SIG-M5 (cell line): Measurements from ENCODE around the gene CCDC6.
"Not testable (repeated sequence)": the region's sequence is repeated elsewhere in the genome, so short reads cannot be mapped to it uniquely, and the experiment has no call there.

Experiments used
- DNase-seq: peaks from one replicate; lab custom pipeline; 2025; lab: John Stamatoyannopoulos, UW

The CCDC6 gene

DNA sequence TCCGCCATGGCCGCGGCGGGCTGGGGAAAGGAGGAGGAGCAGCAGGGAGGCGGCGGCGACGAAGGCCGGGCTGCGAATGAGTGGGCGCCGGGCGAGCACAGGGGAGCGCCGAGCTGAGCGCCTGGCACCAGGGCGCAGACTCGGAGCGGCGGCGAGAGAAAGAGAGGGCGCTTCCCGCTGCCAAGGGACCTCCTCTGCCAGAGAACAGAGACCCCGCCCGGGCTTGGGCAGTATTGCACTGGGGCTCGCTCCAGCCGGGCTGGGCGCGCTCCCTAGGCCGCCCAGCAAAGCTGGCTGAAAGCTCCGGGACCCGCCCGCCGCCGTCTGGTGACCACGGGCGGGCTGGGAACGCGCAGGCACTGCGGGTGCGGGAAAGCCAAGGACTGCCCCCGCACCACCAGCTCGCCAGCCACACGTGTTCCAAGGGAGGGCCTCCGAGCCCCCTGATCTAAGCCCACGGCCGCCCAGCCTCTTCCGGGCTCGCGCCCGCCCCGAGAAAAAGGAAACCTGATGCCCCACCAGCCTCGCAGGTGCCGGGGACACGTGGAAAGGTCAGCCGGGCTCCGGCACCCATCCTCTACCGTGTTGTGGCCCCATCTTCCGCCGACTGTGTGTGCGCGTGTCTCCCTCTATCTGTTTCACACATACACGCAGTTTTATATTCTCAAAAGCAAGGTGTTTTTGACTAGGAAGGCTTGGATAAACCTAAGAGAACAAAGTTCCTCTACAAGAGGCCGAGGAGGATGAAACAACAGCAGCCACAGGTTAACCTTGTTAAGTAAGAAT, at the start of gene CCDC6:
TSS of gene CCDC6 (minus strand) at position 140 of the 786 bp plus-strand sequence. CDS start at position 8, 132 bp downstream.
- peak; percentile 43 for DNase-seq

GRCh38 chr10:59954296-59954695, 47.9 kb upstream of the CCDC6 start:
- no peak for DNase-seq

DNA sequence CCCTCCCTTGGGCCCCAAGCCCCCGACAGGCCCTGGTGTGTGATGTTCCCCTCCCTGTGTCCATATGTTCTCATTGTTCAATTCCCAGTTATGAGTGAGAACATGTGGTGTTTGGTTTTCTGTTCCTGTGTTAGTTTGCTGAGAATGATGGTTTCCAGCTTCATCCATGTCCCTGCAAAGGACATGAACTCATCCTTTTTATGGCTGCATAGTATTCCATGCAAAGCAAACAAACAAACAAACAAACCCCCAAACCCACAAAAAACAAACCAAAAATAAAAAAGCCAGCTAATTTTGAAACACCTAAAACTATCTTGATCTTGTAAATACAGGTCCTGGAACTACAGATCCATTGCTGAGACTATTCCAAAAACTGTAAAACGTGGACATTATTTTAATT, 47.4 kb upstream of the CCDC6 start:
- DNase-seq, result not testable (repeated sequence)

GRCh38 chr10:59950105-59950504, 43.7 kb upstream of the CCDC6 start:
- DNase-seq, result no peak

GRCh38 chr10:59949608-59950007, 43.3 kb upstream of the CCDC6 start:
- DNase-seq, result no peak

DNA sequence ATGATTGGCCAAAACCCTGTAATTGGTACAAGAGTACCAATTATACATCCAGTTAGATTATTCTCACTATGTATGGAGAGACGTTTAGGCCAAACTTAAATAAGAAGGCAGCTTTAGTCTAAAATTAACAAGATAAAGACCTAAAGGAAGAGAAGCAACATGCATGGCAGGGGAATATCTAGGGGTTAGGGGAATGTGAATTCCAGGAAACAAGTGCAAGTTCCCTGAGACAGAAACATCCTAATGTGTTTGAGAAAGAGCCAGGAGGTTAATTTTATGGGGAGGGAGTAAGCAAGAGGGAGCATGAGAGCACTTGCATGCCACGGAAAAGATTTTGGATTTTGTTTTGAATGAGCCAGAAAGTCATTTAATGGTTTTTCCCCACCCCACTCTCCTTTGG, 39.6 kb upstream of the CCDC6 start:
- no peak for DNase-seq

GRCh38 chr10:59945590-59945989, 39.2 kb upstream of the CCDC6 start:
- DNase-seq, result no peak

DNA sequence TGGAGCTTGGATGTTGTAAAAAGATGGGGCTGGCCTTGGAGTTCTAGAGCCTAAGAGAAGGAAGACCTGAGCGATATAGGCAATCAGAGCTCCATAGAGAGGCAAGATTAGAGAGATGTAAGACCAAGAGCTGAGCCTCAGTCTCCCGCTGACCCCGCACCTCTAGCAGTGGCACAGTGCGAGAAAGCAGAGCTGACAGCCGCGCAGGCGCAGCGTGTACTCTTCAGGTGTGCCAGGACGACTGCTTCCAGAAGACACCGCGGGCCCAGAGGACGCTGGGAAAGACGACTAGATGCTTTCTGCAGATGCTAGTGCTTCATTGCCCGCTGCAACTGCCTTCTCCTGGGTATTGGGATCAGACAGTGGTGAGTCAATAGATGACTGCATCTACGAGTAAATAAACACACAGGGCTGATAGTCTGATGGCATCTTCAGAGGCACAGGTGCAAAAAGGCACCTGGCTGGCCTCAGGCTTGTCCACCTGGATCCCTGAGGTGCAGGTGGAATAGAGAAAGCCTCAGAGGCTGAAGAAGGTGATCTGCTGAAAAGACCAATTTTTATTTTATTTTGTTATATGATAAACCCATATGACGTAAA, 38.1 kb upstream of the CCDC6 start:
- no peak for DNase-seq

- DNase-seq, result no peak
Measured at GRCh38 chr10:59942556-59942955, 36.2 kb upstream of the CCDC6 start.

- DNase-seq, result no peak
Measured at GRCh38 chr10:59937720-59938119, 31.4 kb upstream of the CCDC6 start.

- no peak for DNase-seq
Measured at GRCh38 chr10:59934701-59935100, 28.3 kb upstream of the CCDC6 start.

GRCh38 chr10:59930788-59931521, 24.6 kb upstream of the CCDC6 start:
- DNase-seq, result not testable (repeated sequence)

DNA sequence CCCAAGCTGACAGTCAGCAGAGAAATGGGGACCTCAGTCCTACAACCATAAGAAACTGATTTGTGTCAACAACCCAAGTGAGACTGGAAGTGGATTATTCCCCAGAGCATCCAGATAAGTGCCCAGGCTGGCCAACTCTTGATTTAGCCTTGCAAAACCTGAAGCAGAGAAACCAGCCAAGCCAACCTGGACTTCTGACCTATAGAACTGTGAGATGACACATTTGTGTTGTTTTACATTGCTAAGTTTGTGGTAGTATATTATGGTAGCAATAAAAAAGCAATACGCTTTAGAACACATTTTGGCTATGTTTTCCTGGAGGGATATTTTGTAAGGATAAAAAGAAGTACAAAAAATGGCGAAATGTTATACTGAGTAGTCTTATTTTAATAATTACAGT, 19.7 kb upstream of the CCDC6 start:
- no peak for DNase-seq

- DNase-seq, result no peak
Measured at GRCh38 chr10:59922907-59923306, 16.6 kb upstream of the CCDC6 start.

DNA sequence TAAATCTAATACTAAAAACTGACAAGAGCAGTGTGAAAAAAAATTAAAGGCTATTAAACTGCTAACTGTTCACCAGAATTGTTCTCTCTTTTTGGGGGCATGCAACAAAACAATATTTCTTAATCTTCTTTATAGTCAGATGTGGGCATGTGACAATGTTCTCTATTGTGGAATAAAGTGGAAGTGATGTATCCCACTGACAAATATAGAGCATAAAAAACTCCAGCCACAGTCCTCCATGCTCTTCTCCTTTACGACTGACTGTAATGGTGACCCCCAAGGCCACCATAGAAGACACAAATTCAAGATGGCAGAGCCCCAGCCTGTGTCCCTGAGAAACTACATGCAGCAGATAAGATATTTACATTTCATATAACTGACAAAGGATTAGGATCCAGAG, 11.6 kb upstream of the CCDC6 start:
- DNase-seq, result no peak

DNA sequence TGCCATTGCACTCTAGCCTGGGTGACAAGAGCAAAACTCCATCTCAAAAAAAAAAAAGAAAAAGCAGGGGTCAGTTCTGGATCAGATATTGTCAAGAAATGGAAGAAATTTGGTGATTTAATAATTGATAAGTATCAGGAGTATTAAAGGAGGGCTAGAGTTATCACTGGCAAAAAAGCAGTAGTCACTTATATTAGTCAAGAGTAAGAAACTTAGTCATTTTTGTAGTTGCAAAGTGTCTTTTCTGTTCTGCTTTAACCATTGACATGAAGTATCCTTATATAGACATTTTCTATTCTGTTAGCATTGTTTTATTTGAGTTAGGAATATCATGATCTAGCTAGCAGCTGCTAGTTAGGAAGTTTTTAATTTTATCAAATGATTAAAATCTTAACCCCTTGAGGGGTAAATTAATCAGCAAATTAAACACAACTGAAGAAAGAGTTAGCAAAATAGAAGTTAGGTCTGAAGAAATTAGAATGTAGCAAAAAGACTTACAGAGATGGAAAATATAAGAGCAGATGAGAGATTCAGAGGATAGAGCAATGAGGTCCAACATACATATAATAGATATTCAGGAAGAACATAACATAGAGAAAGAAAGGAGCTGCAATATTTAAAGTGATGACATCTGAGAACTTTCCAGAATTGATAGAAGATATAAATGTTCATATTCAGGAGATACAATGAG, 7.3 kb upstream of the CCDC6 start:
- no peak for DNase-seq

DNA sequence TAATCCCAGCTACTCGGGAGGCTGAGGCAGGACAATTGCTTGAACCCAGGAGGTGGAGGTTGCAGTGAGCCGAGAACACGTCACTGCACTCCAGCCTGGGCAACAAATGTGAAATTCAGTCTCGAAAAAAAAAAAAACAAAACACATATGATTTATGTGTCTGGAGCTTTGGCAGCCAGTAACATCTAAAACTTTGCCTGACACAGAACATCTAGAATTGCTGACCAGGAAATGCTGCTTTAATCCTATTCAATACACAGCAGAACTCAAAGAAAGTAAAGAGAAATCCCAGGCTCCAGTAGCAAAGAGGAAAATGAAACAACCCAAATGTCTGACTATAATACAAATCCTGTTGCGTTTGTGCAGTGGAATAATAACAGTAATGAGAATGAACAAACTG, 4.5 kb upstream of the CCDC6 start:
- DNase-seq, result no peak

- no peak for DNase-seq
Measured at GRCh38 chr10:59909815-59910214, 3.5 kb upstream of the CCDC6 start.

GRCh38 chr10:59908808-59909143, 2.4 kb upstream of the CCDC6 start:
- DNase-seq, result no peak

GRCh38 chr10:59907918-59908807, 1.8 kb upstream of the CCDC6 start:
- no peak for DNase-seq

DNA sequence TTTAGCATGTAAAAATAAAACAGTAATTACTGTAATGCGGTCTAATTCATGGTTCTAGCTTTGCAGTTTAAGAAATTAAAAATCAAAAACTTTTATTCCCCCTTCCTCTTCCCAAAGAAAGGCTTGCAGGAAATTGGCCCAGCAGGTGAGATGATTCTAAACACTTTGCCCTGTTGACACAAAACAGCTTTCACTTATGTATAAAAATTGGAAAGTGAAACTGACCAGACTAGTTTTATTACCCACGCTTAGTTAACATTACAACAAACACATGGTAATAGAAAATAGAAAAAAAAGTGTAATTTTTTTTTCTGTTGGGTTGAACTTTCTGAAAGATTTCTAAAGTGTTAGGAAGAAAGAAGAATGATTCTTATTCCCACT, 1.2 kb upstream of the CCDC6 start:
- no peak for DNase-seq
